Measurements from ENCODE around the gene FAM236B.
"Not testable (repeated sequence)": the region's sequence is repeated elsewhere in the genome, so short reads cannot be mapped to it uniquely, and the experiment has no call there.

Gene FAM236B

DNA sequence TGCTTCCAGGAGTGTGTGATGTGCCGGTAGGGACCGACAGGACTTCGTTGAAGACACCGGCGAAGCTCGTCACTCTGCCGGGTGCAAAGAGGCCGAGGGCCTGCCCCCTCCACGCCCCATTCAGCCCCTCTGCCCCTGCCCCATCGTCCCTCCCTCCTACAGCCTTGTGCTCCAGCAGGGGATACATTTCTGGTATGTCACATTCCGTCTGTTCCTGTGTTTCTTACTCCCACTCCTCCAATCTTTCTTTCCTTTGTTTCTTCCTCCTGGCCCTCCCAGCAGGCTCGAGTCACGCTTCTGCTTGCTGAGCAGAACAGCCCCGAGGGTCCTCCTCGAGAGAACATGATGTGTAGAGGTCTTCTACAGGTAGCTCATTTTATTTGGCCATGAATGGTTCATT is at the start of gene FAM236B:
TSS of gene FAM236B (minus strand) at position 101 of the 400 bp plus-strand sequence. CDS start at position 1, 100 bp downstream.
- DNase-seq (ENCODE audit: low spot score); in situ Hi-C loops (cut with MboI; ENCODE audit: low sequenced_read_pairs, unreplicated experiment): not testable (repeated sequence)

DNA sequence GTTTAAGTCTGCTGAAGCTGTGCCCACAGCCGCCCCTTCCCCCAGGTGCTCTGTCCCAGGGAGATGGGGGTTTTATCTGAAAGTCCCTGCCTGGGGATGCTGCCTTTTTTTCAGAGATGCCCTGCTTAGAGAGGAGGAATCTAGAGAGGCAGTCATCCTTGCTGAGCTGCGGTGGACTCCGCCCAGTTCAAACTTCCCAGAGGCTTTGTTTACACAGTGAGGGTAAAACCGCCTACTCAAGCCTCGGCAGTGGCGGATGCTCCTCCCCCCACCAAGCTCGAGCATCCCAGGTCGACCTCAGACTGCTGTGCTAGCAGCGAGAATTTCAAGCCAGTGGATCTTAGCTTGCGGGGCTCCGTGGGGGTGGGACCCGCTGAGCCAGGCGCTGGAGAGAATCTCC is 48.2 kb upstream of the FAM236B start:
- in situ Hi-C loops (cut with MboI; ENCODE audit: low sequenced_read_pairs, unreplicated experiment); DNase-seq (ENCODE audit: low spot score): not testable (repeated sequence)

DNA sequence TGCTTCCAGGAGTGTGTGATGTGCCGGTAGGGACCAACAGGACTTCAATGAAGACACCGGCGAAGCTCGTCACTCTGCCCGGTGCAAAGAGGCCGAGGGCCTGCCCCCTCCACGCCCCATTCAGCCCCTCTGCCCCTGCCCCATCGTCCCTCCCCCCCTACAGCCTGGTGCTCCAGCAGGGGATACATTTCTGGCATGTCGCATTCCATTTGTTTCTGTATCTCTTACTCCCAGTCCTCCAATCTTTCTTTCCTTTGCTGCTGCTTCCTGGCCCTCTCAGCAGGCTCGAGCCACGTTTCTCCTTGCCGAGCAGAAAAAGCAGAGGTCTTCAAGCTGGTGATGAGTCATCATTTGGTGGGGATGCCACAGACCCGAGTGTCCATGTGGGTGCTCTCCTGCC is 25.6 kb upstream of the FAM236B start, which contains the start of gene FAM236D:
TSS of gene FAM236D (minus strand) at position 101 of the 400 bp plus-strand sequence. CDS start at position 1, 100 bp downstream.
- DNase-seq (ENCODE audit: low spot score); in situ Hi-C loops (cut with MboI; ENCODE audit: low sequenced_read_pairs, unreplicated experiment): not testable (repeated sequence)

DNA sequence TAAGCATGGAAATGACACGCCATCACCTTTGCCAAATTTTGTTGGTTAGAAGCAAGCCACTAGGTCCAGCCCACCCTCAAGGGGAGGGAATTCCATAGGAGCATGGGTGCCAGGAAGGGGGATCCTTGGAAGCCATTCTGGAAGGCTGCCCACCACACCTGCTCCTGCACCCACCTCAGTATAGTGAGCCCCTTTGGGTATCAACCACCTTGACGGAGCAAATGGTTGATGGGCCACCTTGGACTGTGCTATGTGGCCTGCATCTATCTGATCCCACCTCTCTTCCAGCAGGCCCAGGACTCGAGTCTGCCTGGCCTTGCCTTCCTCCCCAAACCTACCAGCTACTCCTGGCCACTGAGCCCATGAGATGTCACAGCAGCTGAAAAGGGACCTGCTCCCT is 7.9 kb upstream of the FAM236B start:
- DNase-seq (ENCODE audit: low spot score); in situ Hi-C loops (cut with MboI; ENCODE audit: low sequenced_read_pairs, unreplicated experiment): not testable (repeated sequence)

DNA sequence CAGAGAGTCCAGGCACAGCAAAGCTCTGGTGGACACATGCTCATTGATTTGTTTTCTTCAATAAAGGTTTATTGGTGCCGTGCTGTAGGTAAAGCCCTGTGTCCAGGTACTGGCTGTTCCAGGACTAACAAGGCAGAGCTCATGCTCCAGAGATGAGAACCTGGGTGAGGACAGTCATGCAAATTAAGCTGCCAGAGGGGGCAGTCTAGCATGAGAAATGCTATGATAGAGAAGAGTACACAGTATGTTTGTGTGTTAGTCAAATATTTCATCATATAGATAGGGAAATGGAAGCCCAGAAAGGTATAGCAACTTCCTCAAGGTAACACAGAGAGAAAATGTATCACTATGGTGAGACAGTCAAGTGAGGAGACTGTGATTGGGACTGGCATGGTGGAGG is 5.7 kb upstream of the FAM236B start:
- in situ Hi-C loops (cut with MboI; ENCODE audit: low sequenced_read_pairs, unreplicated experiment), result not testable (repeated sequence)

DNA sequence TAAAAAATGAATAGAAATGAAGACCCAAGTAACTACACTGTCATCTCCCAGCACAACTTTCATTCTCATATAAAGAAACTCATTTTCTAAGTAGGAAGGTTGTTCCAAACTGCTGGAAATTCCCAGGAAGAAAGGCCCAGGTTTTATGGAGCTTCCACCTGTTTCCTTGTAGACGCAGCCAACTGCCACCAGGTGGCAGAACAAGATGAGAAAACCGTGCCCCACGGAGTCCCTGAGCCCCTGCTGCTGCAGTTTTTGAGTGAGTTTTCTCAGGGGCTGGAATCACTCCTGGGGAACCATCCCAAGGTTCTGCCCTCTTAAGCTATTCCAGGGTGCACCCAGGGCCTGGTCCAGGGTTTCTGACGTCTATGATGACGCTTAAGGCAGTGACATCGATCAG is 1.5 kb upstream of the FAM236B start:
- DNase-seq (ENCODE audit: low spot score); in situ Hi-C loops (cut with MboI; ENCODE audit: low sequenced_read_pairs, unreplicated experiment): not testable (repeated sequence)

More for the DNA sequence above, 5.7 kb upstream of the FAM236B start:
- DNase-seq (ENCODE audit: low spot score), result not testable (repeated sequence)

DNA sequence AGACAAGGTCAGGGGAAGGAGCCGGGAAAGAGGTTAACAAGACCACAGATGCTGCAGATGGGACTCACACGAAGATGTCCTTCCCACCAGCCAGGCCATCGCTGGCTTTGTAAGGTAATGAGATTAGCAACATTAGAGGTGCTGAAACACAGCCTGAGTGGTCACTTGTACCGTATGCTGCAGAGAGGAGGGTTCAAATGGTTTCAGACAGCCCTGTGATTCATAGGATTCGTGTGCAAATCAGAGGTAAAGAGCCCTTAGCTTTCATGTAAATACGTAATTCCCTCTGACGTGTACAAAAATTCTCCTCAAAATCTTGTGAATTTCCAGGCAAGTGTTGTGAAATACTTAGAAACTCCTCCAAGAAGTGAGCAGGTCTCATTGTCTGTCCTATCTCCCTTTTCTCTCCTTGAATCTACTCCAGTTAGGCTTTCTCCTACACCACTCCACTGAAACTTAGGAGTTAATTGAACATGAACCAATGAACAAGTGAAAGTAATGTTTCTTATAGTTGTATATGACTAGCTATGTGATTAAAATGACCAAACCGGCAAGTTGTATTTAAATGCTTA is 991 bp upstream of the FAM236B start:
- DNase-seq (ENCODE audit: low spot score); in situ Hi-C loops (cut with MboI; ENCODE audit: low sequenced_read_pairs, unreplicated experiment): not testable (repeated sequence)

DNA sequence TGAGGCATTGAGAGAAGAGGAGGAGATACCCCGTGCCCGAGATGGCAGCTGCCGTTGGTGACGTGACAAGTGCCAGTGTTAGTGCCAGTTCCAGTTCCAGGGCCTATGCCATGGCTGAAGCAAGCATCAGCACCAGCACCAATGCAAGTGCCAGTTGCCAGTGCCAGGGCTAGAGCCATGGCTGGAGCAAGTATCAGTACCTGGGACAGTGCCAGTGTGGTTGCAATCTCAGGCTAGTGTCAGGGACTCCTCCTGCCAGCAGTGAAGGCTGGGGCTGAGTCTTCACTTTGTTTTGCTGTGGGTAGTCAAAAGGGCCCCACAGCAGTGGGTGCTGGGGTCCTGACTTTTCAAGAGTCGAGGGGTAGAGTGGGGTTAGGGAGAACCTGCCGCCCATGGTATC is 4.3 kb downstream of the FAM236B start:
- DNase-seq (ENCODE audit: low spot score); in situ Hi-C loops (cut with MboI; ENCODE audit: low sequenced_read_pairs, unreplicated experiment): not testable (repeated sequence)

DNA sequence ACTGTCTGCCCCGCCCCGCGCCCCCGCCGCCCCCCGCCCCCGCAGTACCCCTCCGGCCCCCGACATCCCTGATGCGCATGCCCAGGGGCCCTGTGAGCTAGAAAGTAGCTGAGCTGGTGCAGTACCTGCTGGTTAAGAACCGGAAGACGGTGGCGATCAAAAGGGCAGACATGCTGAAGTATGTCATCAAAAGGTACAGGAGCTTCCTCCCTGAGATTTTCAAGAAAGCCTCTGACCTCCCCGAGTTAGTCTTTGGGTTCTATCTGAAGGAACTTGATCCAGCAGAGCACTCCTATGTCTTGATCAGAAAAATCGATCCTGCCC is 5.0 kb downstream of the FAM236B start:
- DNase-seq (ENCODE audit: low spot score); in situ Hi-C loops (cut with MboI; ENCODE audit: low sequenced_read_pairs, unreplicated experiment): not testable (repeated sequence)

DNA sequence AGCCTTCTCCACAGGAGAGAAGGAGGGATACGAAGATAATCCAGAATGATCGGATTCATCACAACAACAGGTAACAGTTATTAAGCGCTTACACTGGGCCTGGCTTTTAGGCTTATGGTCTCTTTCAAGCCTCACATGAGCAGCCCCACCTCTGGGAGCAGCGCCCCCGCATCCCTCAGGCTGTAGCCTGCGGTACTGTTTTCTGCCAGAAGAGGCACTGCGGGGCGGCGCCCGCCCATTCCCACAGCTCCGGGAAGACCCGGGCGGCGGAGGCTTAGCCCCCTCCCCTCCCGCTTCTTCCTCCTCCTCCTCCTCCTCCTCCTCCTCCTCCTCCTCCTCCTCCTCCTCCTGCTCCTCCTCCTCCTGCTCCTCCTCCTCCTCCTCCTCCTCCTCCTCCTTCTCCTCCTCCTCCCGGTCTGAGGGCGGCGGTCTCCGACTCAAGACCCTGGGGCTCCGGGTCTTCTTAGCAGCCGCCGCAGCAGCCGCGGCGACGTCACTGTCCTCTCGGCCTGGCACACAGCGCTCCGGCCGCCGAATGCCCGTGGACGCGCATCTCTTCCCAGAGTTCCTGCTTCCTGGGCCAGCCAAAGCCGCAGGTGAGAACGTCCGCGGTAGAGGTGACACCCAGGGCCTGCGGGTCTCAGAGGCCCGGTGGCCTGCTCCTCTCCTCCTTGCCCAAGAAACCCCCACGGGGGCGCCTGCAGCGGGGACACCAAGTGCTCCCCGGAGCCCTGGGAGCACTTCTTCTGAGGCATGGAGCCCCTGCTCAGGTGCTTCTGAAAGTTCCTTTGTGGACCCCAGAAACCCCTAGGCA is 5.6 kb downstream of the FAM236B start, which contains the start of gene DMRTC1B:
TSS of gene DMRTC1B (plus strand) at position 238 of the 814 bp plus-strand sequence. CDS start 68,246 bp downstream, outside the sequence.
- DNase-seq (ENCODE audit: low spot score); in situ Hi-C loops (cut with MboI; ENCODE audit: low sequenced_read_pairs, unreplicated experiment): not testable (repeated sequence)

DNA sequence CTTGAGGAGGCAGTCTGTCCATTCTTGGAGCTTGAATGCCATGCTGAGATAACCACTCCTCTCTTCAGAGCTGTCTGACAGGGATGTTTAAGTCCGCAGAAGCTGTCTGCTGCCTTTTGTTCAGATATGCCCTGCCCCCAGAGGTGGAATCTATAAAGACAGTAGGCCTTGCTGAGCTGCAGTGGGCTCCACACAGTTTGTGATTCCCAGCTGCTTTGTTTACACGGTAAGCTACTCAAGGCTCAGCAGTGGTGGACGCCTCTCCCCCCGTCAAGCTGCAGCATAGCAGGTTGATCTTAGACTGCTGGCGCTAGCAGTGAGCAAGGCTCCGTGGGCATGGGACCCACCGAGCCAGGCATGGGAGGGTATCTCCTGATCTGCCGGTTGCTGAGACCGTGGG is 22.0 kb downstream of the FAM236B start:
- in situ Hi-C loops (cut with MboI; ENCODE audit: low sequenced_read_pairs, unreplicated experiment); DNase-seq (ENCODE audit: low spot score): not testable (repeated sequence)

DNA sequence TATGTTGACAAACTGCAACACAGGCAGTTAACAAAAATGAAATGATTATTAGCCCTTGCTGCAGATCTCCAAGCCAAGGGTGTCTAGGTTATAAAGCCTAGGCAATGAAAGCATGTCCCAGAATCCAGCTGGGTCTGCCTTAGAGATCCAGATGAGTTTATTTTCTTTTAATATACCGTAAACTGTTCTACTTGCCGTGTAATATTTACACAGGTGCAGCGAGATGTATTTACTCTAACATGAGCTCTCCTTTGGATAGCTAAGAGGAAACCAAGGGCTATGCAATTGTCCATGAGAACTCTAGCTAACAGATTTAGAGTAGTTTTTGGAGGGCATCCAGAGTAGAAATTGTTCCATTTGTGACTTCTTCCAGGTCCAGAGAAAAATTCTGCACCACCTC is 33.9 kb downstream of the FAM236B start:
- DNase-seq (ENCODE audit: low spot score); in situ Hi-C loops (cut with MboI; ENCODE audit: low sequenced_read_pairs, unreplicated experiment): not testable (repeated sequence)

DNA sequence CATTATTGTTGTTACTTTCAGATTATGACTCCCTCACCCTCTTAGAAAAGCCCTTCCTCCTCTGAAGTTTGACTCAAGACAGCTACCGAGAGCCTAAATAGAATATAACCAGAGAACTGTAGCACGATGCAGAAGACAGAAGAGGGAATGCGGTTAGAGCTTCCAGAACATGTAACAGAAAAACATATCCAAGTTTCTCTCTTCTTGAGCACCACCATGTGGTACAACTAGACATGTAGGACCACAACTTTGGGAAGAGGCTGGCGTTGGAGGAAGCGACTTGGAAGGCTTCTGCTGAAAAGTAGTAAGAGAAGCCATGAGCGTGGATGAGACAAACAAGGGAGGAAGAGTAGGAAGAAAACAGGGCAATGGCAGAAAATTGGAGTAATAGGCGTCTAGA is 36.9 kb downstream of the FAM236B start:
- in situ Hi-C loops (cut with MboI; ENCODE audit: low sequenced_read_pairs, unreplicated experiment); DNase-seq (ENCODE audit: low spot score): not testable (repeated sequence)

DNA sequence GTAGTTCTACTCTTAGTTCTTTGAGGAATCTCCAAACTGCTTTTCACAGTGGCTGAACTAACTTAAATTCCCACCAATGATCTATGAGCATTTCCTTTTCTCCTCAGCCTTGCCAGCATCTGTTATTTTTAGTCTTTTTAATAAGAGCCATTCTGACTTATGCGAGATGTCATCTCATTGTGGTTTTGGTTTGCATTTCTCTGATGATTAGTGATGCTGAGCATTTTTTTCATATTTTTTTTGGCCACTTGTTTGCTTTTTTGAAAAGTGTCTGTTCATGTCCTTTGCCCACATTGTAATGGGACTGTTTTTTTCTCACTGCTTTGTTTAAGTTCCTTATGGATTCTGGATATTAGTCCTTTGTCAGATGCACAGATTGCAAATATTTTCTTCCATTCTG is 46.9 kb downstream of the FAM236B start:
- DNase-seq (ENCODE audit: low spot score), result no peak
- in situ Hi-C loops (cut with MboI; ENCODE audit: low sequenced_read_pairs, unreplicated experiment), result no loop called here
- TF ChIP-seq, protein P1, sequence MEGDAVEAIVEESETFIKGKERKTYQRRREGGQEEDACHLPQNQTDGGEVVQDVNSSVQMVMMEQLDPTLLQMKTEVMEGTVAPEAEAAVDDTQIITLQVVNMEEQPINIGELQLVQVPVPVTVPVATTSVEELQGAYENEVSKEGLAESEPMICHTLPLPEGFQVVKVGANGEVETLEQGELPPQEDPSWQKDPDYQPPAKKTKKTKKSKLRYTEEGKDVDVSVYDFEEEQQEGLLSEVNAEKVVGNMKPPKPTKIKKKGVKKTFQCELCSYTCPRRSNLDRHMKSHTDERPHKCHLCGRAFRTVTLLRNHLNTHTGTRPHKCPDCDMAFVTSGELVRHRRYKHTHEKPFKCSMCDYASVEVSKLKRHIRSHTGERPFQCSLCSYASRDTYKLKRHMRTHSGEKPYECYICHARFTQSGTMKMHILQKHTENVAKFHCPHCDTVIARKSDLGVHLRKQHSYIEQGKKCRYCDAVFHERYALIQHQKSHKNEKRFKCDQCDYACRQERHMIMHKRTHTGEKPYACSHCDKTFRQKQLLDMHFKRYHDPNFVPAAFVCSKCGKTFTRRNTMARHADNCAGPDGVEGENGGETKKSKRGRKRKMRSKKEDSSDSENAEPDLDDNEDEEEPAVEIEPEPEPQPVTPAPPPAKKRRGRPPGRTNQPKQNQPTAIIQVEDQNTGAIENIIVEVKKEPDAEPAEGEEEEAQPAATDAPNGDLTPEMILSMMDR (IDR thresholded peaks at IDR 0.05; ENCODE audit: borderline replicate concordance, control extremely low read depth, extremely low read depth, insufficient read depth, missing control alignments), result no peak

DNA sequence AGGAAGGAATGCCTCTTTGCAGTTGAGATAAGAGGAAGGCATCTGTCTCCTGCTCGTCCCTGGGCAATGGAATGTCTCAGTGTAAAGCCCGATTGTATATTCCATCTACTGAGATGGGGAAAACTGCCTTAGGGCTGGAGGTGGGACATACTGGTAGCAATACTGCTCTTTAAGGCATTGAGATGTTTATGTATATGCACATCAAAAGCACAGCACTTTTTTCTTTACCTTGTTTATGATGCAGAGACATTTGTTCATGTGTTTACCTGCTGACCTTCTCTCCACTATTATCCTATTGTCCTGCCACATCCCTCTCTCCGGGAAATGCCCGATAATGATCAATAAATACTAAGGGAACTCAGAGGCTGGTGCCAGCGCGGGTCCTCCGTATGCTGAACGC is 48.8 kb downstream of the FAM236B start:
- DNase-seq (ENCODE audit: low spot score); in situ Hi-C loops (cut with MboI; ENCODE audit: low sequenced_read_pairs, unreplicated experiment): not testable (repeated sequence)
